ENCODE data around the gene PTPRG. TPM values are rescaled to one million over a fixed set of nuclear protein-coding genes. Genes with fewer than 3 reads are reported as not detected.

PTPRG gene
- total RNA-seq, 1 donor from 2014 or later: 77.2 TPM

DNA sequence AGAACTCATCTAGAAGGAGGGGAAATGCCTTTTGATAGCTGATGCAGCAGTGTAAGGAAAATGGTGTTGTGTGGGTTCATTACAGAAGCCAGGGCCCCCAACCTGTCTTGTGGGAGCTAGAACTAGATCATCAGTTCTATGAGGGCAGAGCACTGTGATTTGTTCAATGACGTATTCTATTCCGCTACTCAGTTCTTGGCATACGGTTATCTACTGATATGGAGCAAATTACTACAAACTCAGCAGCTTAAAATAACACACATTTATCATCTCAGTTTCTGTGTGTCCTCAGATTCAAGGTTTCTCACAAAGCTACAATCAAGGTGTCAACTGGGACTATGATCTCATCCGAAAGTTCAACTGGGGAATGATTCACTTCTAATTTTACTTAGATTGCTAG, 561.4 kb downstream of the PTPRG start:
- TF ChIP-seq, protein P1, sequence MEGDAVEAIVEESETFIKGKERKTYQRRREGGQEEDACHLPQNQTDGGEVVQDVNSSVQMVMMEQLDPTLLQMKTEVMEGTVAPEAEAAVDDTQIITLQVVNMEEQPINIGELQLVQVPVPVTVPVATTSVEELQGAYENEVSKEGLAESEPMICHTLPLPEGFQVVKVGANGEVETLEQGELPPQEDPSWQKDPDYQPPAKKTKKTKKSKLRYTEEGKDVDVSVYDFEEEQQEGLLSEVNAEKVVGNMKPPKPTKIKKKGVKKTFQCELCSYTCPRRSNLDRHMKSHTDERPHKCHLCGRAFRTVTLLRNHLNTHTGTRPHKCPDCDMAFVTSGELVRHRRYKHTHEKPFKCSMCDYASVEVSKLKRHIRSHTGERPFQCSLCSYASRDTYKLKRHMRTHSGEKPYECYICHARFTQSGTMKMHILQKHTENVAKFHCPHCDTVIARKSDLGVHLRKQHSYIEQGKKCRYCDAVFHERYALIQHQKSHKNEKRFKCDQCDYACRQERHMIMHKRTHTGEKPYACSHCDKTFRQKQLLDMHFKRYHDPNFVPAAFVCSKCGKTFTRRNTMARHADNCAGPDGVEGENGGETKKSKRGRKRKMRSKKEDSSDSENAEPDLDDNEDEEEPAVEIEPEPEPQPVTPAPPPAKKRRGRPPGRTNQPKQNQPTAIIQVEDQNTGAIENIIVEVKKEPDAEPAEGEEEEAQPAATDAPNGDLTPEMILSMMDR (conservative IDR thresholded peaks at IDR 0.05): no peak
- peaks cover 10% of the 10 kb centered on the region for H3K36me3 Mint-ChIP-seq

GRCh38 chr3:62125380-62125779, 564.0 kb downstream of the PTPRG start:
- H3K36me3 Mint-ChIP-seq: peaks cover 5% of the 10 kb centered on the region
- H3K9me3 Mint-ChIP-seq: peaks cover 10% of the 10 kb centered on the region
- H3K4me1 Mint-ChIP-seq (ENCODE audit: unreplicated experiment): peaks cover 41% of the 10 kb centered on the region
- DNase-seq (ENCODE audit: extremely low spot score, unreplicated experiment): no peak
- H3K27me3 Mint-ChIP-seq: no peaks in the 10 kb centered on the region
- TF ChIP-seq, protein P1 (conservative IDR thresholded peaks at IDR 0.05): no peak
- no peak overlapping the region for H3K4me3 Mint-ChIP-seq
- peak overlapping the region; percentile 61 for H3K27ac Mint-ChIP-seq

More for the DNA sequence above, 561.4 kb downstream of the PTPRG start:
- Mint-ChIP-seq H3K4me3 (no peak overlapping the region), H3K27me3 (no peaks in the 10 kb centered on the region), H3K27ac (no peak overlapping the region), H3K9me3 (peaks cover 8% of the 10 kb centered on the region), H3K4me1 (ENCODE audit: unreplicated experiment) (peaks cover 39% of the 10 kb centered on the region)
- no peak for DNase-seq (ENCODE audit: extremely low spot score, unreplicated experiment)

DNA sequence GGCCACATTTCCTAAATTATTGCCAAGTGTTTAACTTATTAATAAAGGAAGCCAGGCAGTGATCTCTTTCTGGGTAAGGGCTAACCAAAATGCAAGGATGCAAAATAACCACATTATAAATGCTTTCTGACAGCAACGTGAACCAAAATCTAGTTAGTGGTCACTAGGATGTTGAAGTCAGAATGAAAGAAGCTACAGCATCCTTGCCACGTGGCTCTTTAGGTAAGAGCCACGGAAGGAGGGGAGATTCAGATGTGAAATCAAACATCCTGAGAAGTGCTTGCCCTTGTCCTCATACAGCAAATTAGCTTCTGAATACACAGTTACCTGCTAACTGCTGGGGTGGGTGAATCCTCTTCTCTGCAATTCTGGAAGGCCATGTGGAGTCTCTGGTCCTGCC, 565.7 kb downstream of the PTPRG start:
- Mint-ChIP-seq H3K9me3 (peaks cover 10% of the 10 kb centered on the region), H3K4me1 (ENCODE audit: unreplicated experiment) (peaks cover 44% of the 10 kb centered on the region), H3K27ac (no peak overlapping the region), H3K4me3 (no peak overlapping the region), H3K27me3 (no peaks in the 10 kb centered on the region), H3K36me3 (peaks cover 5% of the 10 kb centered on the region)
- no peak for DNase-seq (ENCODE audit: extremely low spot score, unreplicated experiment)
- TF ChIP-seq, protein P1 (conservative IDR thresholded peaks at IDR 0.05): no peak

DNA sequence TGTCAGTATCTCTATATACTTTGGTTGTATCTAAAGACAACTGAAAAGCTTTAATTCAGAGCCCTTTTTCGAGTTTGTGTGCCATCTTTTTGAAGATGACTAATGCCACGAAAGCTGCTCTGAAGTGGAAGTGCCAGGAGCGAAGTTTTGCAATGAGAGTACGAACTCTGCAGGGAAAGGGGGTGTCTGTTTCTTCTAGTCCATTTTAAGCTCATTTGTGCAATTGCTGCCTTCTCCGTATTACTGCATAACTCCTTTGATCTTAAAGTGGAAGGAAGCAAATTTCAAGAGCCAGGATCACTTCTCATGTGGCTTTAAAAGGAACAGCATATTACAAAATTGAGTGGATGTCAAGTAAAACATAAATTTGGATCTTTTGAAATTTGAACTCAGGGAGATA, 566.7 kb downstream of the PTPRG start:
- TF ChIP-seq, protein P1 (conservative IDR thresholded peaks at IDR 0.05): no peak
- H3K4me1 Mint-ChIP-seq (ENCODE audit: unreplicated experiment): peaks cover 44% of the 10 kb centered on the region
- peaks cover 5% of the 10 kb centered on the region for H3K36me3 Mint-ChIP-seq
- no peak overlapping the region for H3K27ac Mint-ChIP-seq
- no peak overlapping the region for H3K4me3 Mint-ChIP-seq
- peaks cover 10% of the 10 kb centered on the region for H3K9me3 Mint-ChIP-seq
- DNase-seq (ENCODE audit: extremely low spot score, unreplicated experiment): no peak
- no peaks in the 10 kb centered on the region for H3K27me3 Mint-ChIP-seq

- no peak overlapping the region for H3K4me3 Mint-ChIP-seq
- no peaks in the 10 kb centered on the region for H3K27me3 Mint-ChIP-seq
- no peak for DNase-seq (ENCODE audit: extremely low spot score, unreplicated experiment)
- H3K36me3 Mint-ChIP-seq: peaks cover 5% of the 10 kb centered on the region
- H3K27ac Mint-ChIP-seq: no peak overlapping the region
- TF ChIP-seq, protein P1 (conservative IDR thresholded peaks at IDR 0.05): no peak
- peaks cover 10% of the 10 kb centered on the region for H3K9me3 Mint-ChIP-seq
- peaks cover 46% of the 10 kb centered on the region for H3K4me1 Mint-ChIP-seq (ENCODE audit: unreplicated experiment)
These were observed 567.3 kb downstream of the PTPRG start for GRCh38 chr3:62128681-62129080.

DNA sequence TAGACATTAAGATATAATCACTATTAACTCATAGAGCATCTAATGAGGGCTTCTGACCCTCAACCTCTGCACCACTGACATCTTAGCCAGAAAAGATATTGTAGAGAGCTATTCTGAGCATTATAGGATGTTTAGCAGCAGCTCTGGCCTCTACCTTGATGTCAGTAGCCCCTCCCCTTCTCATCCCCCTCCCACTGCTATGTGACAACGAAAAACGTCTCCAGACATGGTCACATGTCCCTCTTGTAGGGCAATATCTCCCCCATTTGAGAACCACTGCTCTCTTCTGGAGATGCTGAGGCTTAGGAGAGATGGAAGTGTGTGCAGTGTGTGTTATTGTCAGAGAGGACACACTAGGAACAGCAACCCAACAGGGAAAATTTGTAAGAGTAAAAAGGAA, 569.7 kb downstream of the PTPRG start:
- no peak for DNase-seq (ENCODE audit: extremely low spot score, unreplicated experiment)
- H3K4me3 Mint-ChIP-seq: no peak overlapping the region
- peaks cover 46% of the 10 kb centered on the region for H3K4me1 Mint-ChIP-seq (ENCODE audit: unreplicated experiment)
- H3K36me3 Mint-ChIP-seq: peaks cover 14% of the 10 kb centered on the region
- peaks cover 7% of the 10 kb centered on the region for H3K9me3 Mint-ChIP-seq
- no peak overlapping the region for H3K27ac Mint-ChIP-seq
- TF ChIP-seq, protein P1 (conservative IDR thresholded peaks at IDR 0.05): no peak
- H3K27me3 Mint-ChIP-seq: no peaks in the 10 kb centered on the region

Measured in type B pancreatic cell (in vitro differentiated cells).